ENCODE results near the gene PIP4K2B. TPM values are rescaled to one million over a fixed set of nuclear protein-coding genes. Genes with fewer than 3 reads are reported as not detected.

PIP4K2B gene
- total RNA-seq, 1 experiment from 2014 or later = 47.4 TPM

- no TSS peak for BruUV-seq (replicated peaks)
- CTCF ChIA-PET = interaction anchor here (0.5 kb wide), 2 partner anchors 17 to 267 kb away, joined by 5 to 7 read pairs; no protein-coding TSS in a partner anchor
- intact Hi-C loops (cut with micrococcal nuclease; ENCODE audit: unreplicated experiment) = loop anchor here (1.0 kb wide), 1 partner anchor 27 kb away; the partner anchor contains the start of gene RPL23
Measured at GRCh38 chr17:38825762-38826247, 26.4 kb upstream of the PIP4K2B start.

DNA sequence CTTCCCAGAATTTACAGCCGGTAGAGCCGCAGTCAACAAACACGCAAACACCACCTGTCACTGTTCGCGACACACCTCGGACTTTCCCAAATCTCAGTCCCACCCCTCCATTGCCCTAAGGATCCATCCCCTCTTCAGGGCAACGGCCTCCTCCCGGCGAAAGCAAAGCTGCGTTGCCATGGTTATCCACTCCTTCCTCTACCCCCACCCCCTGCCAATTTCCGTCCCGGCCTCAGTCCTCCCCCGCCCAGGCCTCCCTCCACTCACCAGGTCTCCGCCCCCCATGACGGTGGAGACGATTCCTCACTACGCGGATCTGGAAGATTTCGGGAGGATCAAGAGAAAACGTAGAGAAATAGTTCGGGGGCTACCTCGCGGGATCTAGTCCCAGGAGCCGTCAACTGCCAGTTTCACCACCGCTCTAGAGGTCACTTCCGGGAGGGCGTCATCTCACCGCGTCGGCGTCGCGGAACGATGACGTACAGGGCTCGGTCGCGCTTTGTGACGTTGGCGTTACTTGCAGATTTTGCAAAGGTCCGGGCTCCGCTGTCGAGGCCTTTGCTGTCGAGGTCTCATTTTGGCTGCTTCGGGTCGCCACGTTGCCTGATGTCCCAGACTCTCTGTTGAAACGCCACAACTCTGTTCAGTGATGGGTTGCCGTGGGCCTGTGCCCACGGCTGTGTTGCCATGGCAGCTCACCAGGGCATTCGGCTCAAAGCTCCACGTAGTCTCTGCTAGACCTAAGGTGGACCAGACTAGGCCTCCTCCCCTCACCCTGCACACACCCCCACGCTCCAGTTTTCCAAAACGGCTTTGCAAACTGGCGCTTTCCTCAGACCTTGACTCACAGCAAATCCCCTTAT, 25.8 kb upstream of the PIP4K2B start, which contains the start of gene CWC25:
Gene CWC25, minus strand, starts transcription at position 423 of the 863 bp plus-strand sequence. Its CDS starts 138 bp downstream, at position 285.
- H3K4me3 ChIP-seq = peak within 1 kb of the TSS; percentile 82
- peaks cover 4% of the 10 kb centered on the region; the same call in 1 of the 2 replicates for H3K36me3 ChIP-seq (ENCODE audit: low read depth)
- no peaks in the 10 kb centered on the region for H3K9me3 ChIP-seq (ENCODE audit: insufficient read depth, low read depth)
- H4K20me1 ChIP-seq (ENCODE audit: insufficient read depth) = 0 out of 2 replicates have a peak, but pooled peaks cover 6% of the 10 kb centered on the region
- peaks cover 8% of the 10 kb centered on the region; the same call in 1 of the 2 replicates for H3F3A ChIP-seq (ENCODE audit: insufficient read depth, low read depth)
- peak within 1 kb of the TSS; percentile 79 for H3K4me2 ChIP-seq
- no peaks in the 10 kb centered on the region for H3K27me3 ChIP-seq (ENCODE audit: insufficient read depth, low read depth)
- H3K9me2 ChIP-seq (ENCODE audit: insufficient read depth) = no peaks in the 10 kb centered on the region
- H2AFZ ChIP-seq = peak within 1 kb of the TSS; percentile 79
- H3K4me1 ChIP-seq (replicated peaks; ENCODE audit: insufficient read depth) = peaks cover 16% of the 10 kb centered on the region
- POLR2A ChIA-PET (ENCODE audit: unreplicated experiment) = interaction anchor here (0.5 to 1.0 kb wide), 2 partner anchors 21 to 45 kb away, joined by 5 to 12 read pairs; partner anchors contain the start of gene LASP1
- CTCF ChIA-PET = interaction anchor here (0.5 to 0.6 kb wide), 3 partner anchors 16 to 266 kb away, joined by 5 to 7 read pairs (median 7); no protein-coding TSS in a partner anchor
- peaks cover 40% of the 10 kb centered on the region for H3K79me2 ChIP-seq (ENCODE audit: low read depth)
- peak; percentile 81 to 94 for DNase-seq
- intact Hi-C loops (cut with micrococcal nuclease; ENCODE audit: unreplicated experiment) = loop anchor here (1.0 kb wide), 1 partner anchor 28 kb away; the partner anchor contains the start of gene RPL23
- TF ChIP-seq EZH2 (IDR thresholded peaks at IDR 0.05; ENCODE audit: low read depth) = no peak
- no peak for TF ChIP-seq CTCF (conservative IDR thresholded peaks at IDR 0.05)
- peak within 1 kb of the TSS; percentile 97 for H3K27ac ChIP-seq
- BruUV-seq (replicated peaks) = TSS peak; percentile 89

More at GRCh38 chr17:38825762-38826247, 26.4 kb upstream of the PIP4K2B start:
- no peak for TF ChIP-seq EZH2 (IDR thresholded peaks at IDR 0.05; ENCODE audit: low read depth)
- no peak for TF ChIP-seq CTCF (conservative IDR thresholded peaks at IDR 0.05)
- H3F3A ChIP-seq (ENCODE audit: insufficient read depth, low read depth) = peaks cover 8% of the 10 kb centered on the region; the same call in 1 of the 2 replicates
- H3K36me3 ChIP-seq (ENCODE audit: low read depth) = no peaks in the 10 kb centered on the region
- peak overlapping the region; percentile 97 for H3K27ac ChIP-seq
- DNase-seq = no peak
- H4K20me1 ChIP-seq (ENCODE audit: insufficient read depth) = 0 out of 2 replicates have a peak, but pooled peaks cover 6% of the 10 kb centered on the region
- H3K27me3 ChIP-seq (ENCODE audit: insufficient read depth, low read depth) = no peaks in the 10 kb centered on the region
- peak overlapping the region; percentile 82 for H3K4me3 ChIP-seq
- H3K9me3 ChIP-seq (ENCODE audit: insufficient read depth, low read depth) = no peaks in the 10 kb centered on the region
- H2AFZ ChIP-seq = peak overlapping the region; percentile 79
- peak overlapping the region; percentile 79 for H3K4me2 ChIP-seq
- H3K9me2 ChIP-seq (ENCODE audit: insufficient read depth) = no peaks in the 10 kb centered on the region
- POLR2A ChIA-PET (ENCODE audit: unreplicated experiment) = interaction anchor here (1.0 kb wide), 1 partner anchor 44 kb away, joined by 5 read pairs; the partner anchor contains the start of gene LASP1
- peaks cover 16% of the 10 kb centered on the region for H3K4me1 ChIP-seq (replicated peaks; ENCODE audit: insufficient read depth)
- peaks cover 40% of the 10 kb centered on the region for H3K79me2 ChIP-seq (ENCODE audit: low read depth)

- peaks cover 5% of the 10 kb centered on the region; the same call in 1 of the 2 replicates for H3F3A ChIP-seq (ENCODE audit: insufficient read depth, low read depth)
- H3K4me2 ChIP-seq = no peak overlapping the region
- no peaks in the 10 kb centered on the region for H3K79me2 ChIP-seq (ENCODE audit: low read depth)
- ChIA-PET POLR2A (ENCODE audit: unreplicated experiment) (no interaction called here), CTCF (no interaction called here)
- peaks cover 4% of the 10 kb centered on the region; the same call in 1 of the 2 replicates for H3K36me3 ChIP-seq (ENCODE audit: low read depth)
- BruUV-seq (replicated peaks) = no TSS peak
- no peaks in the 10 kb centered on the region for H3K27me3 ChIP-seq (ENCODE audit: insufficient read depth, low read depth)
- H3K9me3 ChIP-seq (ENCODE audit: insufficient read depth, low read depth) = no peaks in the 10 kb centered on the region
- no peak overlapping the region for H2AFZ ChIP-seq
- DNase-seq = no peak
- peaks cover 7% of the 10 kb centered on the region; the same call in 1 of the 2 replicates for H4K20me1 ChIP-seq (ENCODE audit: insufficient read depth)
- H3K27ac ChIP-seq = no peak overlapping the region
- H3K9me2 ChIP-seq (ENCODE audit: insufficient read depth) = no peaks in the 10 kb centered on the region
- no peak overlapping the region for H3K4me3 ChIP-seq
- TF ChIP-seq EZH2 (IDR thresholded peaks at IDR 0.05; ENCODE audit: low read depth) = no peak
- peak; percentile 43; the same call in 1 of the 2 replicates for TF ChIP-seq CTCF (conservative IDR thresholded peaks at IDR 0.05)
- H3K4me1 ChIP-seq (replicated peaks; ENCODE audit: insufficient read depth) = no peaks in the 10 kb centered on the region
- intact Hi-C loops (cut with micrococcal nuclease; ENCODE audit: unreplicated experiment) = no loop called here
Measured at GRCh38 chr17:38815576-38816193, 16.3 kb upstream of the PIP4K2B start.
